Trophoblast cell (in vitro differentiated cells and primary cell): ENCODE measurements around the gene TPH1.

ENCODE experiments used
- DNase-seq, 2 donors: peaks; one replicate each; pipeline ENCODE4 v3.0.0-alpha.2; 2016
- H2AFZ ChIP-seq: 2 replicates; pipeline ENCODE4 v1.6.1; 2013; ENCODE audit warnings: low read length, moderate library complexity, mild to moderate bottlenecking; ENCODE audit not compliant: insufficient read depth, poor library complexity
- H2AK5ac ChIP-seq: 2 replicates; pipeline ENCODE4 v1.6.1; 2013; ENCODE audit warnings: mild to moderate bottlenecking, low read length
- H2BK120ac ChIP-seq: 2 replicates; pipeline ENCODE4 v1.6.1; 2013; ENCODE audit warnings: low read length, mild to moderate bottlenecking, moderate library complexity; ENCODE audit not compliant: insufficient read depth, poor library complexity
- H2BK12ac ChIP-seq: 2 replicates; pipeline ENCODE4 v1.6.1; 2013; ENCODE audit warnings: mild to moderate bottlenecking, low read length, moderate library complexity
- H2BK5ac ChIP-seq: 2 replicates; pipeline ENCODE4 v1.6.1; 2013; ENCODE audit warnings: low read length, low read depth, moderate library complexity, mild to moderate bottlenecking; ENCODE audit not compliant: poor library complexity
- H3K14ac ChIP-seq: 2 replicates; pipeline ENCODE4 v1.6.1; 2013; ENCODE audit warnings: mild to moderate bottlenecking, low read length
- H3K18ac ChIP-seq: 2 replicates; pipeline ENCODE4 v1.6.1; 2013; ENCODE audit warnings: mild to moderate bottlenecking, low read length
- H3K23ac ChIP-seq: 2 replicates; pipeline ENCODE4 v1.6.1; 2013; ENCODE audit warnings: low read length
- H3K27ac ChIP-seq: 2 replicates; pipeline ENCODE4 v1.5.1; 2013; ENCODE audit warnings: low read depth, mild to moderate bottlenecking, inconsistent platforms, low read length, moderate library complexity
- H3K27me3 ChIP-seq: 2 replicates; pipeline ENCODE4 v1.6.1; 2013; ENCODE audit warnings: inconsistent platforms, mild to moderate bottlenecking, low read length, moderate library complexity; ENCODE audit not compliant: insufficient read depth
- H3K36me3 ChIP-seq, 2 experiments: 1 replicate in 1 of 2; 2 replicates in 1 of 2; pipeline ENCODE4 v1.6.1; 2013; ENCODE audit warnings: low read length in 2 of 2, mild to moderate bottlenecking in 2 of 2, moderate library complexity in 1 of 2; ENCODE audit not compliant: insufficient read depth in 2 of 2, control insufficient read depth in 1 of 2
- H3K4ac ChIP-seq: 2 replicates; pipeline ENCODE4 v1.6.1; 2013; ENCODE audit warnings: low read depth, mild to moderate bottlenecking, low read length, moderate library complexity
- H3K4me1 ChIP-seq, 2 experiments: 1 replicate in 1 of 2; 2 replicates in 1 of 2; pipeline ENCODE4 v1.6.1; 2013; ENCODE audit warnings: low read length in 2 of 2, mild to moderate bottlenecking in 2 of 2, moderate library complexity in 1 of 2; ENCODE audit not compliant: insufficient read depth in 2 of 2, control insufficient read depth in 1 of 2
- H3K4me2 ChIP-seq: 2 replicates; pipeline ENCODE4 v1.6.1; 2013; ENCODE audit warnings: inconsistent platforms, mild to moderate bottlenecking, low read length, moderate library complexity
- H3K4me3 ChIP-seq: 2 replicates; pipeline ENCODE4 v1.5.1; 2013; ENCODE audit warnings: mild to moderate bottlenecking, low read depth, low read length, inconsistent platforms
- H3K79me1 ChIP-seq: one replicate; pipeline ENCODE4 v1.6.1; 2013; ENCODE audit warnings: low read length
- H3K79me2 ChIP-seq: 2 replicates; pipeline ENCODE4 v1.6.1; 2013; ENCODE audit warnings: low read length, mild to moderate bottlenecking; ENCODE audit not compliant: control insufficient read depth, insufficient read depth, poor library complexity
- H3K9ac ChIP-seq: 2 replicates; pipeline ENCODE4 v1.6.1; 2013; ENCODE audit warnings: mild to moderate bottlenecking, low read length
- H3K9me3 ChIP-seq: 2 replicates; pipeline ENCODE4 v1.6.1; 2013; ENCODE audit warnings: low read depth, mild to moderate bottlenecking, control low read depth, inconsistent platforms, low read length; ENCODE audit not compliant: insufficient read depth
- H4K12ac ChIP-seq: 2 replicates; pipeline ENCODE4 v1.6.1; 2013; ENCODE audit warnings: low read depth, mild to moderate bottlenecking, low read length, moderate library complexity
- H4K8ac ChIP-seq: 2 replicates; pipeline ENCODE4 v1.6.1; 2013; ENCODE audit warnings: low read depth, mild to moderate bottlenecking, low read length, moderate library complexity
- H4K91ac ChIP-seq: one replicate; pipeline ENCODE4 v1.6.1; 2013; ENCODE audit warnings: low read depth, mild to moderate bottlenecking, low read length, moderate library complexity
- WGBS: extraction: QIAGEN DNeasy Blood & Tissue Kit; methylation state at CpG from one replicate; pipeline ENCODE4 v1.1.7; 2013; ENCODE audit warnings: missing lambda C conversion rate; ENCODE audit not compliant: insufficient read length, insufficient coverage; ENCODE audit errors: extremely low coverage; 5-methylcytosine and 5-hydroxymethylcytosine counted together

TPH1 gene

DNA sequence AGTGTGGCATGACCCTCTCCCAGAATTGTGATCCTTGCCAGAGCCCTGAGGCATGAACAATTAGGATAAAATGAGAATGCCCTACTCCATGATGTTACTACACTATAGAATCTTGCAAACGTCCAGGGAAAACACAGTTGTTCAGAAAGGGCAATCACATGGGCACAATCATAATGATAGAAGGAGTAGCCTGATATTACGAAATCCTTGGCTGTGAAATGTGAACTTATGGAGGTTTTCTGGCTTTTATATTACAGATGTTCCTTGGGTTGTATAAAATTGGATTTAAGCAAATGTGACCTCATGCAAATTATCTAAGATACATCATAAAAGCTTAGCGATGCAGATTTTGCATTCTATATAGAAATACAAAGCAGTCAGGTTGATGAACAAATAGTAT lies 29.4 kb upstream of the TPH1 start:
- Histone ChIP-seq H2BK5ac (no peak overlapping the region), H2AFZ (no peak overlapping the region), H4K8ac (no peak overlapping the region), H3K27me3 (no peaks in the 10 kb centered on the region), H3K4me2 (no peak overlapping the region), H3K36me3 (peaks cover 2% of the 10 kb centered on the region in 2 experiments), H3K27ac (no peak overlapping the region), H3K9me3 (no peaks in the 10 kb centered on the region), H3K4ac (no peak overlapping the region), H3K18ac (no peak overlapping the region), H3K79me1 (no peaks in the 10 kb centered on the region), H3K23ac (no peak overlapping the region), H2AK5ac (no peak overlapping the region), H4K12ac (no peak overlapping the region), H3K4me3 (no peak overlapping the region), H2BK12ac (no peak overlapping the region), H3K14ac (no peak overlapping the region), H3K9ac (no peak overlapping the region), H4K91ac (no peak overlapping the region), H3K79me2 (no peaks in the 10 kb centered on the region), H3K4me1 (peaks cover 4 to 8% of the 10 kb centered on the region in 2 experiments), H2BK120ac (no peak overlapping the region)
- no peak for DNase-seq
- no CpG with 5 or more reads among the region's 3 CpGs for WGBS

DNA sequence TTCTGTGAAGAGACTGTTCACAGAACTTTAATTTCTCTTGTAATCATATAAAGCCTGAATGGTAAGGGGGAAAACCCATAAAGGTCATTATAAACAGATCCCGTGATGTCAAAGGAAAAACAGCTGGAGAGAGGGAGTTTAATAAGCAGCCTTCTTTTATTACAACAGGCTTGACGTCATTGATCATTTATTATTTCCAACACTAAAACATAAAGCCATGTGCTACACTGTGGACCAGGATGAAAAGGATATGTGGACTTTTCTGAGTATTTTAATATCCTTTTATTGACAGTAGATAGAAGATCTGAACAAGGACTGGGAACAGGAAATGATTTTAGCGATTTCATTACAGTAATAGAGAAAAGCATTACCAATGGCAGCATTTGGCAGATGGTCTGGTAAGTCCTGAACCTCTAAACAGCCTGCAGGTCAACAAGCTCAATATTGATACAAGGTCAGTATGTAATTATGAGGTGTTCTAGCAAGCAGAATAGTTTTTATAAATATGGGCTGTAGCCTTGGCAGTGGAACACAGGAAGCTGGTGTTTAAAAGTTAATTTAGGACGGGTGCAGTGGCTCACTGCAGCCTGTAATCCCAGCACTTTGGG lies 25.1 kb upstream of the TPH1 start:
- no peak overlapping the region for H3K18ac ChIP-seq
- no peaks in the 10 kb centered on the region for H3K79me1 ChIP-seq
- no peak overlapping the region for H4K91ac ChIP-seq
- H2AFZ ChIP-seq = no peak overlapping the region
- H3K4ac ChIP-seq = no peak overlapping the region
- H3K4me3 ChIP-seq = no peak overlapping the region
- H2AK5ac ChIP-seq = no peak overlapping the region
- peaks cover 4 to 8% of the 10 kb centered on the region in 2 experiments for H3K4me1 ChIP-seq
- no peaks in the 10 kb centered on the region for H3K36me3 ChIP-seq
- no peak overlapping the region for H3K23ac ChIP-seq
- no peak overlapping the region for H2BK5ac ChIP-seq
- no peaks in the 10 kb centered on the region for H3K79me2 ChIP-seq
- no peak overlapping the region for H2BK120ac ChIP-seq
- no peak overlapping the region for H3K4me2 ChIP-seq
- no peaks in the 10 kb centered on the region for H3K9me3 ChIP-seq
- H3K27ac ChIP-seq = no peak overlapping the region
- no peak overlapping the region for H3K9ac ChIP-seq
- H4K12ac ChIP-seq = no peak overlapping the region
- no peak overlapping the region for H3K14ac ChIP-seq
- WGBS = no CpG with 5 or more reads among the region's 4 CpGs
- no peak overlapping the region for H4K8ac ChIP-seq
- no peak for DNase-seq
- no peak overlapping the region for H2BK12ac ChIP-seq
- no peaks in the 10 kb centered on the region for H3K27me3 ChIP-seq

DNA sequence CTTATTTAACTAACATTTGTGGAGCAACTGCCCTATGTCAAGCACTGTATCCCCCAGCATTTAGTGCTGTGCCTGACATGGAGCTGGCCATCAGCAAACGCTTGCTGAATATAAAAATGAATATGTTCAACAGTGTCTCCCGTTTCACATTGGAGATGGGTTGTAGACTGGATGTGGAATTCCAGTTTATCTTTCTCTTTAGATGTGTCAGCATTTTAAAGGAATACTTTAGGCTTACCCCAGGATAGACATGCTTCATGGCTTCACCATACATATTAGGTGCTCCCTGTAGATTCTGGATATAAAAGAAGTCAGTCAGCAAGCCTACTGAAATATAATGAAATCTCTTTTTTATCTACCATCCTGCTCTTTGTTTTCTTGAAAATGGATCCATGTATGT lies 21.3 kb upstream of the TPH1 start:
- Histone ChIP-seq H3K4me2 (no peak overlapping the region), H3K9me3 (no peaks in the 10 kb centered on the region), H2BK5ac (no peak overlapping the region), H3K4ac (no peak overlapping the region), H3K4me3 (no peak overlapping the region), H3K18ac (no peak overlapping the region), H3K23ac (no peak overlapping the region), H3K79me1 (no peaks in the 10 kb centered on the region), H2AFZ (no peak overlapping the region), H4K91ac (no peak overlapping the region), H2BK12ac (no peak overlapping the region), H3K27me3 (no peaks in the 10 kb centered on the region), H3K14ac (no peak overlapping the region), H4K8ac (no peak overlapping the region), H3K79me2 (no peaks in the 10 kb centered on the region), H2AK5ac (no peak overlapping the region), H3K27ac (no peak overlapping the region), H2BK120ac (no peak overlapping the region), H3K4me1 (peaks cover 0 to 7% of the 10 kb centered on the region in 2 experiments), H3K9ac (no peak overlapping the region), H3K36me3 (no peaks in the 10 kb centered on the region), H4K12ac (no peak overlapping the region)
- no peak for DNase-seq
- no CpG with 5 or more reads among the region's 2 CpGs for WGBS

DNA sequence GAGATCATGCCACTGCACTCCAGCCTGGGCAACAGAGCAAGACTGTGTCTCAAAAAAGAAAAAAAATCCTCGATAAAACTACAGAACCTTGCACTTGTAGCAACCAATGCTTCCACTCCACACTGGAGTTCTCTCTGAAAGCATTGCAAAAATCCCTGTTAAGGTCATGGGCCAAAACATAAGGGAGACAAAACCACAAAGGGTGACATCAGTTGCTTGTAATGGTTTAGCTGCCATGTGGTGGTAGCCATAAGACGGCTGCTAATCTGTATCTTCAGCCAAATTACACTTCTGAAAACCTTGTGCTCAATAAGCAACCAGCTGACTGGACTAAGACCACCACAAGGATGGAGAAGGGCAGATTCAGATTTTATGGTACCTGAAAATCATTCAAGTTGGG lies 20.6 kb upstream of the TPH1 start:
- no CpG with 5 or more reads among the region's 2 CpGs for WGBS

More for the DNA sequence above, 20.6 kb upstream of the TPH1 start:
- no peak overlapping the region for H3K27ac ChIP-seq
- H3K18ac ChIP-seq = no peak overlapping the region
- no peaks in the 10 kb centered on the region for H3K36me3 ChIP-seq
- no peak for DNase-seq
- no peak overlapping the region for H2BK120ac ChIP-seq
- H2BK5ac ChIP-seq = no peak overlapping the region
- no peak overlapping the region for H2AK5ac ChIP-seq
- H3K4me1 ChIP-seq = peaks cover 0 to 7% of the 10 kb centered on the region in 2 experiments
- H3K27me3 ChIP-seq = no peaks in the 10 kb centered on the region
- H4K8ac ChIP-seq = no peak overlapping the region
- no peak overlapping the region for H3K4ac ChIP-seq
- no peak overlapping the region for H4K91ac ChIP-seq
- H3K79me1 ChIP-seq = no peaks in the 10 kb centered on the region
- H3K4me2 ChIP-seq = no peak overlapping the region
- no peaks in the 10 kb centered on the region for H3K79me2 ChIP-seq
- H3K4me3 ChIP-seq = no peak overlapping the region
- no peaks in the 10 kb centered on the region for H3K9me3 ChIP-seq
- H3K14ac ChIP-seq = no peak overlapping the region
- H3K9ac ChIP-seq = no peak overlapping the region
- H3K23ac ChIP-seq = no peak overlapping the region
- H2BK12ac ChIP-seq = no peak overlapping the region
- no peak overlapping the region for H2AFZ ChIP-seq
- no peak overlapping the region for H4K12ac ChIP-seq
